Measurements from ENCODE around the gene POU2F3. TPM values are rescaled to one million over a fixed set of nuclear protein-coding genes. Genes with fewer than 3 reads are reported as not detected.

POU2F3 gene
- total RNA-seq, 1 experiment from 2014 or later, result not detected

GRCh38 chr11:120326845-120327281 lies 86.9 kb downstream of the POU2F3 start:
- no TSS peak for BruUV-seq (replicated peaks)
- Mint-ChIP-seq H3K4me1 (ENCODE audit: low read depth, unreplicated experiment) (peaks cover 33% of the 10 kb centered on the region), H3K36me3 (ENCODE audit: insufficient read depth, unreplicated experiment) (peaks cover 8% of the 10 kb centered on the region), H3K27me3 (ENCODE audit: insufficient read depth, unreplicated experiment) (peaks cover 2% of the 10 kb centered on the region), H3K4me3 (ENCODE audit: unreplicated experiment) (peak overlapping the region; percentile 78), H3K9me3 (ENCODE audit: unreplicated experiment) (no peaks in the 10 kb centered on the region), H3K27ac (ENCODE audit: unreplicated experiment) (no peak overlapping the region)
- Histone ChIP-seq H3K36me3 (ENCODE audit: control insufficient read depth, insufficient read depth, low read length) (no peaks in the 10 kb centered on the region), H3K4me1 (peaks cover 35% of the 10 kb centered on the region), H3K4me3 (ENCODE audit: low read depth, low read length) (no peak overlapping the region), H3K27me3 (replicated peaks; ENCODE audit: control insufficient read depth, insufficient read depth, low read length) (no peaks in the 10 kb centered on the region), H3K9me3 (no peaks in the 10 kb centered on the region)
- ChIA-PET CTCF (interaction anchor here (0.6 to 2.7 kb wide), 3 partner anchors 9 to 24 kb away, joined by 3 to 9 read pairs (median 4); partner anchors contain the start of gene ARHGEF12), POLR2A (no interaction called here)
- DNase-seq, result peak in 1 of 2 experiments; percentile 61
- intact Hi-C loops (cut with micrococcal nuclease; ENCODE audit: unreplicated experiment), result loop anchor here (1.0 kb wide), 1 partner anchor 8 kb away; no protein-coding TSS in a partner anchor
- no peak for TF ChIP-seq CTCF (IDR thresholded peaks at IDR 0.05; ENCODE audit: insufficient read depth in 1 of 2, low read depth in 1 of 2, low read length in 1 of 2, severe bottlenecking in 1 of 2, unreplicated experiment in 1 of 2)

GRCh38 chr11:120327311-120327710 lies 87.4 kb downstream of the POU2F3 start:
- Mint-ChIP-seq H3K9me3 (ENCODE audit: unreplicated experiment) (no peaks in the 10 kb centered on the region), H3K36me3 (ENCODE audit: insufficient read depth, unreplicated experiment) (peaks cover 8% of the 10 kb centered on the region), H3K27ac (ENCODE audit: unreplicated experiment) (no peak overlapping the region), H3K27me3 (ENCODE audit: insufficient read depth, unreplicated experiment) (peaks cover 2% of the 10 kb centered on the region), H3K4me3 (ENCODE audit: unreplicated experiment) (no peak overlapping the region), H3K4me1 (ENCODE audit: low read depth, unreplicated experiment) (peaks cover 35% of the 10 kb centered on the region)
- TF ChIP-seq CTCF (IDR thresholded peaks at IDR 0.05; ENCODE audit: insufficient read depth in 1 of 2, low read depth in 1 of 2, low read length in 1 of 2, severe bottlenecking in 1 of 2, unreplicated experiment in 1 of 2), result no peak
- Histone ChIP-seq H3K27me3 (replicated peaks; ENCODE audit: control insufficient read depth, insufficient read depth, low read length) (no peaks in the 10 kb centered on the region), H3K4me1 (peaks cover 40% of the 10 kb centered on the region), H3K4me3 (ENCODE audit: low read depth, low read length) (no peak overlapping the region), H3K9me3 (no peaks in the 10 kb centered on the region), H3K36me3 (ENCODE audit: control insufficient read depth, insufficient read depth, low read length) (no peaks in the 10 kb centered on the region)
- POLR2A ChIA-PET, result no interaction called here
- no TSS peak for BruUV-seq (replicated peaks)
- CTCF ChIA-PET, result interaction anchor here (1.2 to 2.7 kb wide), 2 partner anchors 9 to 25 kb away, joined by 4 to 9 read pairs; partner anchors contain the start of gene ARHGEF12
- no peak for DNase-seq
- intact Hi-C loops (cut with micrococcal nuclease; ENCODE audit: unreplicated experiment), result loop anchor here (1.0 kb wide), 1 partner anchor 8 kb away; no protein-coding TSS in a partner anchor

GRCh38 chr11:120329556-120329955 lies 89.6 kb downstream of the POU2F3 start:
- Mint-ChIP-seq H3K36me3 (ENCODE audit: insufficient read depth, unreplicated experiment) (peaks cover 8% of the 10 kb centered on the region), H3K4me1 (ENCODE audit: low read depth, unreplicated experiment) (peaks cover 35% of the 10 kb centered on the region), H3K9me3 (ENCODE audit: unreplicated experiment) (no peaks in the 10 kb centered on the region), H3K4me3 (ENCODE audit: unreplicated experiment) (no peak overlapping the region), H3K27me3 (ENCODE audit: insufficient read depth, unreplicated experiment) (no peaks in the 10 kb centered on the region), H3K27ac (ENCODE audit: unreplicated experiment) (no peak overlapping the region)
- no peak overlapping the region for H3K4me3 ChIP-seq (ENCODE audit: low read depth, low read length)
- no peaks in the 10 kb centered on the region for H3K27me3 ChIP-seq (replicated peaks; ENCODE audit: control insufficient read depth, insufficient read depth, low read length)
- TF ChIP-seq CTCF (IDR thresholded peaks at IDR 0.05; ENCODE audit: insufficient read depth in 1 of 2, low read depth in 1 of 2, low read length in 1 of 2, severe bottlenecking in 1 of 2, unreplicated experiment in 1 of 2), result no peak
- CTCF ChIA-PET, result no interaction called here
- H3K4me1 ChIP-seq, result peaks cover 40% of the 10 kb centered on the region
- no peaks in the 10 kb centered on the region for H3K9me3 ChIP-seq
- BruUV-seq (replicated peaks), result no TSS peak
- no peaks in the 10 kb centered on the region for H3K36me3 ChIP-seq (ENCODE audit: control insufficient read depth, insufficient read depth, low read length)
- POLR2A ChIA-PET, result no interaction called here
- intact Hi-C loops (cut with micrococcal nuclease; ENCODE audit: unreplicated experiment), result no loop called here
- DNase-seq, result no peak
